ENCODE data around the gene KCNQ1.

Gene KCNQ1

DNA sequence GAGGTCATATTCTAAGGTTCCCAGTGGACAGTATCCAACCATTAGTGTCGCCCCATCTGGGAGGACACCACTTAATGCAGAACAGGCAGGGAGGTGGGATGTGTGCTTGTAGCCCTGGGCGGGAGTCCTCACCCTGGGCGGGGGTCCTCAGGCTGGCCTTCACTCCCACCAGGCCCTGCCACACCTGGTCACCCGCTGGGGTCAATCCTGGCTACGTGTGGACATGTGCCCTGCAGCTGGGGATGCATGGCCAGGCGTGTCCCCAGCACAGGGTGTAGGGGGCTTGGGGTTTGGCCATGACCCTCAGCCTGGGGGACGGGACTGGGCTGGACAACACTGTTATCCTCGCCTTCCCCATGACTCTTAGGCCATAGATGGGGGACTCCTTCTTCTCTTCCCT lies 19.3 kb upstream of the KCNQ1 start:
- DNase-seq = no peak

DNA sequence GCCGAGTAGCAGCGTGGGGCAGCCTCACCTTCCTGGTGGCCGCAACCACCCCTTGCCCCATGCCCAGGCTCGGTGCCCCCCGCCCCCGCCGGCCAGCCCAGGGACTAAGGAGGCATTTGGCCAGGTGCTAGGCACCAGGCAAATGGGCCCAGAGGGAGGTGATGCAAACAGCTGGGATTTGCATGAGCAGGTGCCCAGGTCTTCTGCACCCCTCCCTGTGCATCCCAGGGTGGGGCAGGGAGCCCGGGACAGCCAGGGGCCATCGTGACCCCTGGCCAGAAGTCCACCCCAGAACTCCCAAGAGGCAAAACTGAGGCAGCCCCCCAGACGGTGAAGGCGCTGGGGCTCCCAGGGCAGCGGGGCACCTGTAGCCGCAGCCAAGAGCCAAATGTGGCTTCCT lies 18.6 kb upstream of the KCNQ1 start:
- DNase-seq = no peak

DNA sequence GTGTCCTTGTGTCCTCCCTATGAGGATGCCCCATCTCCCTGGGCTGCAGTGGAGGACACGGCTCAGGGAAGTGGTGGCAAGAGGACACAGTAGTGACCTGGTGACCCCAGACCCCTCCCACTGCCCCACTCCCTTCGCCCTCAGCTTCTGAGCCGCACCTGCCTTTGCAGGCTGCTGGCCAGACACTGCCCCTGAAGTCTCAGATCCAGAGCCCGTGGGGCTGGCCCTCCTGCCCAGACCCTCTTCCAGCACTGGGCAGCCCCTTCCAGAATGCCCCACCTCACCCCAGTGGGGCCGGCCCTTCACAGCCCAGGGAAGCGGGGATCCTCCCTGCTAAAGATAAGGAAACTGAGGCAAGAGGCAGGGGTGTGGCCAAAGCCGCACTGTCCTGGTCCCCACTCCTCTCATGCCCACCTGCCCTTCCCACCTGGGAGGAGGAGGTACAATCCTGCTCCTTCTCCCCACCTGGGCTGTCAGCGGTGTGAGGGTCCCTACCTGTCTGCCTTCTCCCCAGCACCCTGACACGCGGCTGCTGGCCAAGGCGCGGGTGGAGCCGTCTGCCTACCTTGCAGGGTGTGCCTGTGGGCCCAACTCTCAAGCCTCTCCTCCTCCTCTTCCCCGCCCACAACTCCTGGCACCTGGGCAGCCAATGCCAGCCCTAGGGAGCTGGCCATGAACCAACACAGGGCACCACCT lies 17.8 kb upstream of the KCNQ1 start:
- DNase-seq = no peak

DNA sequence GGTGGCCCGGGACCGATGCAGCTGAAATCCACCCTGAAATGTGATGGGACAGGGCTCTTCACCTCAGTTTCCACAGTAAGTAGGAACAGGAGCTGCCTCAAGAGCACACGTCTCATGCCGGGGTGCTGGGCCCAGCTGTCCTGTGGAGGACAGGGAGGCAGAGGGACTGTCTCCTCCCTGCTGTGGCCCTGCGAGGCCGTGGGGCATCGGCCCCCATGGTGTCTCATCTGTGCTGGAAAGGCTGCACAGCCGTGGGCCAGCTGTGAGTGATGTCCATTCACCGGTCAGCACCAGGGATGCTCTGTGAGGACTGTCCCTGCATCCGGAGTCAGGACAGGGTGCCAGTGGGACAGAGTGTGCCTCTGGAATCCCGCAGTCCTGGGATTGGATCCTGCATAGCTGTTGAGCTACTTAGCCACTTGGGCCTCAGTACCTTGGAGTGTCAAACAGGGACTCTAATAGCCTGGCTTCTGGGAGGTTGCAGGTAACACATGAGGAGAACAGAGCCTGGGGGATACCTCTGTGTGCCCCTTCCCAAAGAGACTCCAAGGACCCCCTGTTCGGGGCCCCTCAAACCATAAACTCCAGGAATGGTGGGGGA lies 17.0 kb upstream of the KCNQ1 start:
- DNase-seq = no peak

DNA sequence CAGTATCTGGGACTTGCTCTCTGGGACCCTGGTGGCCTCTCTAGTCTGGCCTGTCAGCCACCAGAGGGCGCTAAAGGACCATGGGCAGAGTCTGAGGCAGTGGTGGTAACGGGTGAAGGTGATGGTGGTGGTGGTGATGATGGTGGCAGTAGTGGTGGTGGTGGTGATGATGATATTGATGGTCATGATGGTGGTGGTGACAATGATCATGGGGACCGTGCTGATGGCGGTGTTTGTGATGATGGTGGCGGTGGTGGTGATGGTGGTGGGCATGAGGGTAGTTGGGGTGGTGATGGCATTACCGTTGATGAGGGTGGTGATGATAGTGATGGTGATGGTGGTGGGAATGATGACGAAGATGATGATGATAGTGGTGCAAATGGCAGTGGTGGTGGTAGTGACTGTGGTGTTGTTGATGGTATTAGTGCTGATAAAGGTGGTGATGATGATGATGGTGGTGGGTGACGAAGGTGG lies 16.4 kb upstream of the KCNQ1 start:
- no peak for DNase-seq

DNA sequence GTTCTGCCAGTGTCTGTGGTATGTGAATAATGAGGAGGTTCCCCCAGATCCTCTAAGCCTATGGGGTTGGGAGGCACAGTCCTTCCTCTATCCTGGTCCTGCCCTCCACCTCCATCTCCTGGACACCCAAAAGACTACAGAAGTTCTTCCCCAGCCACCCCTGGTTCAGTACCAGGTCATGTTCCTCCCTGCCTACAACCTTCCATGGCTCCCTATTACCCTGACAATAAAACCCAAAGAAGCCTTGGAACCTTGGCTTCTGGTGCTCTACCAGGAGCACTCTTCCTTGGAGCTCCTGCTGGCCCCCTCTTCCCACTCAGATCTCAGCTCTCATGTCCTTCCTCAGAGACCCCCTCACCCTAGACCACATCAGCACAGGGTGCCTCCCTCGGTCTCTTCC lies 13.4 kb upstream of the KCNQ1 start:
- DNase-seq = no peak

DNA sequence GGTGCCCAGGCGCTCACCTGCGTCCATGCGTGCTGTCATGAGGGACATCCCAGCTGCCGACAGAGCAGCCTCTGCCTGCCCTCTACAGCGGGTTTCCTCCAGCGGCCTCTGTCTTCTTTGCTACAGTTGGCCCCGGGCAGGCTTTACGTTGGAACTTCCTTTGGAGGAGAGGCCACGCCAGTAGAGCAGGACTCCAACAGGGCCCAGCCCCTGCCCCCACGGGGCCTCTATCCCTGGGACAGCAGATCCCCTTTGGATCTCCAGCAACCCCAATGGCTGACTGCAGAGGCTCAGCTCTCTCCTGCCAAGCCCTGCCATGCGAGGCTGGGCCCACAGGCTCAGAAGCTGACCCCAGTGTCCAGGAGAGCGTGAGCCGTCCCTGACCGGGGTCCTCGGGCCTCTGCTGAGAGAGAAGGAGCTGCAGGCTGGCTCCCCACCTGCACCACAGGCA lies 12.6 kb upstream of the KCNQ1 start:
- DNase-seq = no peak

DNA sequence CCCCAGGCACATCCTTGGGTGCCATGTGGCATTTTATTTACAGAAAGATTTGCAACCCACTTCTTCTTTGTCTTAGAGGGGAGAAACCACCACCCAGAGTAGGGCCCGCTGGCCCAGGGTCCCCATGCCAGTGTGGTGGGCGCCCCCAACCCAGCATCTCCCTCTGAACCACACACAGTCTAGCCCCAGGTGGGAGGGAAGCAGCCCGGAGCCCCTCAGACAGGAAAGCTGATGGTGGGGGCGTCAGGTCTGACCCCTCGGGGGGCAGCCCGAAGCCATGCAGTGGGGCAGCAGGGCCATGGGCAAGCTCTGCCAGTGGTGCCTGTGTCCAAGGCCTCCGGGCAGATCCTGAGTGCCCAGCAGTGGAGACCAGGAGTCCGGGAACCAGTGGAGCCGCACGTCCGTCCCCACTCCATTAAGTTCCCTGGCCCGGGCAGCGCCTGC lies 12.2 kb upstream of the KCNQ1 start:
- DNase-seq = no peak

DNA sequence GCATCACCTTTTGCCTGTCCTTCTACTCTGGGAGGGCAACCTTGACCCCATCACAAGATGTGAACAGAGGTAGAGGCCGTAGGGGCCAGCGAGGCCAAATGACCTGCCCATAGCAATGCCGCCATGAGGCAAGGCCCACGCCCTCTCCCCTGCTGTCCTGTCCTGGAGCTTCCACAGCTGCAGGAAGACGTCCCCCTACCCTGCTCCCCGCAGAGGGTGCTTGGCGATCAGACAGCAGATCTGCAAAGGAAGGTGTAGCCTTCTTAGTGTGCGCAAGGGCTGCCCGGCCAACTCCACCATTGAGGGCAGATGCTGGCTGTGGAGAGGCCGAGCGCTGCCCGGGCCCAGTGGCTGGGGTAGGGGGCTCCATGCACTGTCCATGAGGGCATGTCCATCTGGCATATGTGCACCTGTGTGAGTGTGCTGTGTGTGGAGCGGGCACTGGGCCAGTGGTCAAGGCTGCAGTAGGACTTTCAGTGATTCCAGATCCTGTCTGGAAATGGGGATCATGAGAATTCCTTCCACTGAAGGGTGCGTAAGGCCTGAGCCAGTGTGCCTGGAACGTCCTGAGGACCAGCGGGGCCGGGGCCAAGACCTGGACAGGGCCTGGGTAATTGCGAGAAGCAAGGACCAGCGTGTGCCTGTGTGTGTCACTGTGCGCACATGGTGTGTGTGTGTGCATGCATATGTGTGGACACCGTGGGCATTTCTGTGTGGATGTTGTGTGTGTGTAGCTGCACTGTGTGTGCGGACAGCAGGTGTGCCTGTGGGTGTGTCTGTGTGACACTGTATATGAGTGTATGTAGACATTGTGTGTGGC lies 11.5 kb upstream of the KCNQ1 start:
- DNase-seq = no peak

DNA sequence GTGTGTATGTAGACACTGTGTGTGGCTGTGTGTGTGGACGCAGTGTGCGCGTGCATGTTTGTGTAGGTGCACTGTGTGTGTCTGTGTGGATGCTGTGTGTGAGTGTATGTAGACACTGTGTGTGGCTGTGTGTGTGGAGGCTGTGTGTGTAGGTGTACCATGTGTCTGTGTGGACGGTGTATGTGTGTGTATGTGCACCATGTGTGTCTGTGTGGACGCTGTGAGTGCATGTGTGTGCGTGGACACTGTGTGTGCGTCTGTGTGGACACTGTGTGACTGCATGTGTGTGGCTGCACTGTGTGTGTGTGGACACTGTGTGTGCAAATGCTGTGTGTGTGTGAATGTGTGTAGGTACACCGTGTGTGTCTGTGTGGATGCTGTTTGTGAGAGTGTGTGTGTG lies 10.8 kb upstream of the KCNQ1 start:
- no peak for DNase-seq

DNA sequence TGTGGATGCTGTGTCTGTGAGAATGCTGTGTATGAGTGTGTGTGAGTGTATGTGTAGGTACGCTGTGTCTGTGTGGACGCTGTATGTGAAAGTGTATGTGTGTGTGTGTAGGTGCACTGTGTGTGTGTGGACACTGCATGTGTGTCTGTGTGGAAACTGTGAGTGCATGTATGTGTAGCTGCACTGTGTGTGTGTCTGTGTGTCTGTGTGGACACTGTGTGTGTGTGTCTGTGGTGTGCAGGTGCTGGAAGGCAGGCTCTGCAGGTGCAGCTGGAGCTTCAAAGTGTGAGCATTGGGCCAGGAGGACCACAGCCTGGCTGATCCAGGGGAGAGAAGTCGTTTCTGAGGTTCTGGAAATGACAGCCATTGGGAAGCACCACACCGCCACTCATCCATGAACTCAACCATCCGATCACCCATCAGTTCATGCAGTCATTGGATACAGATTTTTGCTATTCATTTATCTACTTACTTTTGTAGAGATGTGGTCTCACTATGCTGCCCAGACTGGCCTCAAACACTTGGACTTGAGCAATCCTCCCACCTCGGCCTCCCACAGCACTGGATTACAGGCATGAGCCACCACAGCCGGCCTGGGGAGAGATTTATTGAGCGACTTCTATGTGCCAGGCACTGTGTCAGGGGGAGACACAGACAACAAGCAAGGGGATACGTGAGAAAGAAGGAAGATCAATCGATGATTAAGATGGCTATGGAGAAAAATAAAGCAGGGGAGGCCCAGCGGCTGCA lies 10.1 kb upstream of the KCNQ1 start:
- DNase-seq = no peak

DNA sequence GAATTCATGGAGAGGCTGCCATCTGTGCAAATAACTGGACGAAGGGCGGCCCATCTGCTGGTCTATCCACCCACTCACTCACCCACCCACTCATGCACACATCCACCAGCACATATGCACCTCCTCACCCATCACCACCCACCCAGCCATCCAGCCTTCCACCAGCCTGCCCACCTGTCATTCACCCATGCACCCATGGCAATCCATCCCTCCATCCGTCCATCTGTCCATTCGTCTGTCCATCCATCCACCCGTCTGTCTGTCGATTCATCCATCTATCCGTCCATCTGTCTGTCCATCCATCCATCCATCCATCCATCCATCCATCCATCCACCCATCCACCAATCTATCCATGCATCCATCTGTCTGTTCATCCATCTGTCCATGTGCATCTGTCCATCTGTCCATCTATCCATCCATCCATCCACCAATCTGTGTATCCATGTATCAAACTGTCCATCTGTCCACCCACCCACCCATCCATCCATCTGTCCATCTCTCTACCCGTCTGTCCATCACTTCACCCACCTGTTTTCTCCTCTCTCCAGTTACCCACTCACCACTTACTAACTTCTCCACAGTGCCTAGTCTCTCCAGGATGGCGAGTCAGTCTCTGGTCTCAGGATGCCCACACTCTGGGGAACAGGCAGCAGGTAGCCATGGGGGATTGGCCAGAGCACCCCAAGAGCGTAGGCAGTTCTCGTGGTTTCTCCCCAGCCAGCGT lies 9.4 kb upstream of the KCNQ1 start:
- no peak for DNase-seq

DNA sequence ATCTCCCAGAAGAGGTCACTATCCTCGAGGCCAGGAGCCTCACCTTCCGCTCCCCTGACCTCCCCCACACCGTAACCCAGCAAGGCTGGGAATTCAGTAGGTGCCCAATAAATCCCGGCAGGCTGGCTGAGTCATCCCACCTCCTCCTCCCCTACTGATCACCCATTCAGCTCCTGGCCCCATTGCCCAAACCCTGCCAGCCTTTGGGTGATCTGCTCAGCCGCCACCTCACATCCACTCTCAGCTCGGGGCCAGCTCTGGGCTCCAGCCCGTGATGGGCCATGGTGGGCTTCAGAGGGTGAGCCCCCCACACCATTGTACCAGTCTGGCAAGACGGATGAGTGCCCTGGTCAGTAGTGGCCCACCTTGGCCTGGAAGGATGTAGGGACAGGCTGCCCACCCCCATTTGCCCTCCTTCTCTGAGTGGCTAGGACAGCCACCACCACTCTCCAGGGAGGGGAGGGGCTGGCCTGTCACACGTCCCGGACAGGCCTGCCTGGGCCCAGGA lies 8.7 kb upstream of the KCNQ1 start:
- DNase-seq = no peak

DNA sequence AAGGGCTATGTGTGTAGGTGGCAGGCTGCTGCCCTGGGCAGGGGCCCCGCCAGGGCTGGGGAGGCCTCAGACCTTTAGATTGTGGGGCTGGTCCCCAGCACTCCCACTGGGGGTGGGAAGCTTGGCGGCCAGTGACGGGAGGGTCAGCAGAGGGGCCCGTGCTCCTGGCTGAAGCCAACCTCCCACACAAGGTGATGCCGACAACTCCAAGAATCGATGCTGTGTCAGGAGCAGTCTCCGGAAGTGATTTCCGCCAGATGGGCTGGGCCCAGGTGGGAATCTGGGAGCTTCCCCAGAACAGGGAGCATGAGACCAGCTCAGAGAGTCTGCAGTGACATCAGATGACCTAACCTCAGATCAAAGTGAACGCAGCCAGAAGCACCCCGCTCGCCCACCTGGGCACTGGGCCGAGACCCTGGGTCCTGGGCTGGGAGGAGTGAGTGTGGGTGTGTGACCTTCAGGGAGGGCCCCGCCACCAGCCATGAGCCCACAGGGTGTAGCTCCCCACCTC lies 8.2 kb upstream of the KCNQ1 start:
- no peak for DNase-seq

DNA sequence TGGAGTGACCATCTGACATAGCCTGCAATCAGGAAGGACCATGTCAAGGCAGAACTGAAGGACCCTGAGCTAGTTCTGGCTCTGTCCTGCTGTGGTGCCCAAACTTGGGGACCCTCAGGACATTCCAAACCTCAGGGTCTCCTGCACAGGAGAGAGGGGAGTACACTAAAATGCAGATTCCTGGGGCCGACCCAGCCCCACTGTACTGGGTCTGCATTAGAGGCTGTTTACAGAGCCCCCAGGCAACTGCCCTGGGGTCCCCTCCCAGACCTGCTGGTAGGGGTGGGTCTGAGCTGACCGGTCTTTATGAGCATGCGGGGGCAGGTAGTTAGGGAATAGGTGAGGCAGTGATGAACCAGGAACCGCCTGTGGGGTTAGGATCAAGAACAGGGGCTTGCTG lies 7.3 kb upstream of the KCNQ1 start:
- DNase-seq = no peak

DNA sequence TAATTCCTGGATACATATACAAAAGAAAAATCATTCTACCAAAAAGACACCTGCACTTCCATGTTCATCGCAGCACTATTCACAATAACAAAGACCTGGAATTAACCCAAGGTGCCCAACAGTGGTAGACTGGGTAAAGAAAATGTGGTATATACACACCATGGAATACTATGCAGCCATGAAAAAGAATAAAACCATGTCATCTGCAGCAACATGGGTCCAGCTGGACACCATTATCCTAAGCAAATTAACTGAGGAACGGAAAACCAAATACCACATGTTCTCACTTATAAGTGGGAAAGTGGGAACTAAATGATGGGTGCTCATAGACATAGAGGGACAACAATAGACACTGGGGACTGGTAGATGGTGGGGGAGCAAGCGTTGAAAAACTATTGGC lies 5.0 kb upstream of the KCNQ1 start:
- DNase-seq = no peak

DNA sequence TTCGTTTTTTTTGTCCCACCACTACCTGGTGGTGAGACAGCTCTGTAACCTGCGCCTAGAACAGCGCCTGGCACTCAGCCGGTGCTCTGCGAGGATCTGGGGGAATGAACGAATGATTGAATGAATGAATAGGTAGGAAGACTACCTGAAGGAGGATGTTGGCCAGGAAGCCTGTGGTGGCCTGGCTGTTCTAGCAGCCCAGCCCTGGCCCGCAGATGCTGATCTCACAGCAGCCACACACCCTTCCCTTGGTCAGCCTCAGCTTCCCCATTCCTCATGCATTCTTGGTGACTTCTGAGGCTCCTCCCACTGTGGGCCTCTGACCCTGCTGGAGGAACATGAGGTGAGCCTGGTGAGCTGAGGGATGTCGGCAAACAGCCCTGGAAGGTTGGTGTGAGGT lies 4.2 kb upstream of the KCNQ1 start:
- no peak for DNase-seq

DNA sequence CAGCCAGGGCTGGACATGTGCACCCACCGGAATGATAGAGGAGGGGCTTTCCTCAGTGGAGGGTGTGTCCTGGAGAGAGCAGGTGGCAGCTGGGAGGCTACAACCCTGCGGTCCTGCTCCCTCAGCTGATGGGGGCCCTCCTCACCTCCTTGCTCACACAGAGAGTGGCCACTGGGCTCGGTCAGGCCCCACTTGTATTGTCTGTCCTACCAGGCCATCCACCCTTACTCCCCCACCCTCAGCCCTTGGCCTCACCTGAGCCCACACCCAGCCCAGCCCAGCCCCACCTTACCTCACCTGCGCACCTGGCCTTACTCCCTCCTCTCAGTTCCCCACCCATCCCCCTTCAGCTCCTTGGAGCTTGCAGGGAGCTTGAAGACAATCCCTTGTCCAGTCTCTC lies 3.6 kb upstream of the KCNQ1 start:
- no peak for DNase-seq

DNA sequence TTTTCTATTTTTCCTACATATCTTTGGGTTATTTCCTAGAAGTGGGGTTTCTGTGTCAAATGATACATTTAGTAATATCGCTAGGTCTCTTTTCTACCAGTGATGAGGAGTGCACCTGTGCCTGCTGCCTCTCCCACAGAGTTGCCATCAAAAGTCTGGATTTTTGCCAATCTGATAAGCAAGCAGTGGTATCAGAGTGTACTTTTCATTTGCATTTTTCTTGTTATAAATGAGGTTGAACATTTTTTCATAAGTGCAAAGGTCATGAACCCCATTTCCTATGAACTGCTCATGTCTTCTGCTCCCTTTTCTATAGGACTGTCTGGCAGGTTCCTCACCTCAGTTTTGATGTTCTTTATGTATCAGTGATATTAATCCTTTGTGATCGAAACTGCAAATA lies 2.2 kb upstream of the KCNQ1 start:
- no peak for DNase-seq

DNA sequence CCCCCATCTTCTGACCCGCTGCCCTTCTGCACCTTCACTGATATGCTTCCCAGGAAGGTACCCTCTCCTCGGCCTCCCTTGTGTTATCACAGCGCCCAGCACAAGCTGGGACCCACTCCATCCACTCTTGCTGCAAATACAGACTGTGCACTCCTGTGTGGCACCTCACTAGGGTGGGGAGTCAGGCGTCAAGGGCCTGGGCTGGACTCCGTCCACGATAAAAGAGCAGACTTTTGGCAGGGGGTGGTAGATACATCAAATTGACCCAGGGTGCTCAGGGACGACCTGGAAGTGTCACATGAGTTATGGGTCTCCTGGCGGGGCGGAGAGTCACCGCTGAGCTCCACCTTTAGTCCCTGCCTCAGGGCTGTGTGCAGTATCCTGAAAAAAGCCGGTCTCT lies 1.4 kb upstream of the KCNQ1 start:
- no peak for DNase-seq

DNA sequence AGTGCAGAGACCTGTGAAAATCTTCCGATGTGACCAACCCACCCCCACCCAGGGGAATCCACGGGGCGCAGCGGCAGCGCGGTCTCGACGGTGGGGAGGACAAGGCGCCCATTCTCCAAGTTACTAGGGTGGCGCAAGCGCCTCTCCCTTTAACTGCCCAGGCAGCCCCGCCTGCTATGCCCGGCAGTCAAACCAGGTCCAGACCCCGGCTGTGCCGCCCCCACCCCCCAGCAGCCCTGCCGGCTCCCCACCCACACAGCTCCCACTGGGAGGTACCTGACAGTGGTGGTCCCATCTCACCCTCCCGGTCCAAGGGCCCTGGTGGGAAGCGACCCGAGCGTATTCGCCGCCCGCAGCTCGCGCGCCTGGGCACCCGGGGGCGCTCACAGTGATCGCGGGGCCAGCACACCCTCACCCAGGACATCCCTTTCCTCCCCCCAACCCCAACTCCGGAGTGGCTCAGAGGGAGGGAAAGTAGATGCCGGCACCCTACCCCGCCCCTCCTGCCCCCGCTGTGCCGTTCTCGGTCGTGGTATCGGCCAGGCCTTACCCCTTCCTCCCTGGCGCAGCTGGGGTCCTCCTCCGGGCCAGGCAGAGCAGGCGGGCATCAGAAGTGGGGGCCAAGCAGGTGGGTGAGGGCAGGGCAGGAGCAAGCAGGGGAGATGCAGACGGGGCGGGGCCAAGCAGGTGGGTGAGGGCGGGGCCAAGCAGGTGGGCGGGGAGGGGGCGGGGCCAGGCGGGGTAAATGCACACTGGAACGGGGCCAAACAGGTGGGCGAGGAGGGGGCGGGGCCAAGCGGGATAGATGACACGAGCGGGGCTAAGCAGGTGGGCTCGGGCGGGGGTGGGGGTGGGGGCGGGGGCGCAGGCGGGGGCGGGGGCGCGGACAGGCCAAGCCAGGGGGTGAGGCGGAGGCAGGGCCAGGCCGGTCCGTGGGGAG lies 657 bp upstream of the KCNQ1 start, which contains the start of gene TRPM5:
Gene TRPM5, minus strand, starts transcription at position 634 of the 940 bp plus-strand sequence. CDS start 21,478 bp downstream, outside the sequence.
- no peak for DNase-seq

Data from activated gamma-delta T cell (primary cell).